ENCODE data around the gene ANO1.

- TF ChIP-seq POLR2A (IDR thresholded peaks at IDR 0.05; ENCODE audit: low read length) (no peak), CTCF (IDR thresholded peaks at IDR 0.05) (no peak; the same call in 2 of the 3 replicates), MAX (IDR thresholded peaks at IDR 0.05) (no peak), RAD21 (conservative IDR thresholded peaks at IDR 0.05 in 1 of 2, IDR thresholded peaks at IDR 0.05 in 1 of 2) (peak in 1 of 2 experiments; percentile 22; a peak in 1 of 5 replicates), PBX3 (IDR thresholded peaks at IDR 0.05) (no peak), JUN (IDR thresholded peaks at IDR 0.05) (no peak), NR3C1 (IDR thresholded peaks at IDR 0.05) (no peak), FOSB (CRISPR knock-in tag; IDR thresholded peaks at IDR 0.05) (no peak), RFX5 (IDR thresholded peaks at IDR 0.05) (no peak), BHLHE40 (IDR thresholded peaks at IDR 0.05; ENCODE audit: low read depth, low read length) (no peak), RCOR1 (IDR thresholded peaks at IDR 0.05; ENCODE audit: low read depth, low read length) (no peak)
These were observed 29.7 kb upstream of the ANO1 start for GRCh38 chr11:70048279-70049024.

Measured in A549 (cell line).